H1 (cell line): ENCODE measurements around the gene HOMER1. TPM values are rescaled to one million over a fixed set of nuclear protein-coding genes. Genes with fewer than 3 reads are reported as not detected.

Source experiments
- ATF2 ChIP-seq: IDR thresholded peaks from 2 replicates; pipeline ENCODE4 v1.6.1; 2012; ENCODE audit warnings: low read length, inconsistent platforms
- BACH1 ChIP-seq: IDR thresholded peaks from 2 replicates; pipeline ENCODE4 v1.6.1; 2012; ENCODE audit warnings: low read length, improper control_type of control experiment
- CEBPB ChIP-seq: IDR thresholded peaks from 2 replicates; pipeline ENCODE4 v1.6.1; 2012; ENCODE audit warnings: low read depth, low read length
- RBBP5 ChIP-seq: IDR thresholded peaks from 2 replicates; pipeline ENCODE4 v1.7.1; 2012; ENCODE audit warnings: low read depth, mild to moderate bottlenecking, inconsistent platforms, low read length, moderate library complexity, borderline replicate concordance
- SAP30 ChIP-seq: fragments of 300-600 bp; sonication (generic); IDR thresholded peaks from 2 replicates; pipeline ENCODE4 v1.7.1; 2012; ENCODE audit warnings: low read length, moderate library complexity, mild to moderate bottlenecking, inconsistent platforms; ENCODE audit not compliant: insufficient read depth, insufficient replicate concordance
- SIX5 ChIP-seq: IDR thresholded peaks from 2 replicates; pipeline ENCODE4 v1.6.1; 2011; ENCODE audit warnings: mild to moderate bottlenecking, low read depth, low read length
- SRF ChIP-seq: IDR thresholded peaks from 2 replicates; pipeline ENCODE4 v1.6.1; 2011; ENCODE audit warnings: mild to moderate bottlenecking, low read depth, low read length, moderate library complexity
- polyA plus RNA-seq, 7 experiments: library from polyadenylated mRNA; depleted of rRNA in 3 of 7; stranded (reverse) in 5 of 7; unstranded in 2 of 7; fragments of >200 nt in 5 of 7; fragments of 200-250 nt in 2 of 7; gene quantifications; 1 replicate in 5 of 7; 2 replicates in 1 of 7; 4 replicates in 1 of 7; pipeline versions ENCODE4 v1.2.1 to v1.2.3, GENCODE V29; 2011 to 2013; ENCODE audit warnings: missing spikeins in 2 of 7, mixed read lengths in 2 of 7
- total RNA-seq: library from RNA; stranded (reverse); fragmentation: NEBNext Ultra II Directional; extraction: Animal tissue kit (Norgen Biotek cat#: 25700); gene quantifications from 2 replicates; pipeline ENCODE4 v1.2.1, GENCODE V29; 2021

HOMER1 gene
- total and polyA plus RNA-seq, 2 of the 8 experiments (the other 6 are each of a cell fraction or from before 2014, with no cell fraction given) = 6.4 to 57.9 TPM

- TF ChIP-seq RBBP5 = no peak
- TF ChIP-seq SRF = no peak
- TF ChIP-seq ATF2 = no peak
- TF ChIP-seq BACH1 = no peak
- TF ChIP-seq SAP30 = no peak
- TF ChIP-seq CEBPB = no peak
- TF ChIP-seq SIX5 = no peak
Observed at GRCh38 chr5:79546782-79547428, 33.0 kb upstream of the HOMER1 start (continued).
